H9 (cell line): ENCODE measurements around the gene MGME1. TPM values are rescaled to one million over a fixed set of nuclear protein-coding genes. Genes with fewer than 3 reads are reported as not detected.

ENCODE experiments used
- DNase-seq: peaks from one replicate; pipeline ENCODE4 v3.0.0-alpha.2; 2017
- H2AFZ ChIP-seq: one replicate; pipeline ENCODE4 v1.6.1; 2013; ENCODE audit warnings: mild to moderate bottlenecking, low read length, control low read depth, moderate library complexity
- H2AK5ac ChIP-seq: 2 replicates; pipeline ENCODE4 v1.6.1; 2013; ENCODE audit warnings: low read length, control low read depth, mixed read lengths; ENCODE audit not compliant: insufficient read length
- H2BK120ac ChIP-seq: one replicate; pipeline ENCODE4 v1.6.1; 2013; ENCODE audit warnings: low read depth, mild to moderate bottlenecking, low read length, control low read depth, inconsistent platforms; ENCODE audit not compliant: poor library complexity, severe bottlenecking
- H2BK12ac ChIP-seq: 2 replicates; pipeline ENCODE4 v1.6.1; 2013; ENCODE audit warnings: low read length, control low read depth, mixed read lengths, low read depth; ENCODE audit not compliant: insufficient read length
- H2BK15ac ChIP-seq: 2 replicates; pipeline ENCODE4 v1.6.1; 2013; ENCODE audit warnings: low read depth, low read length, control low read depth
- H2BK20ac ChIP-seq: one replicate; pipeline ENCODE4 v1.6.1; 2013; ENCODE audit warnings: low read depth, mild to moderate bottlenecking, low read length, control low read depth, inconsistent platforms; ENCODE audit not compliant: poor library complexity, severe bottlenecking
- H2BK5ac ChIP-seq: 2 replicates; pipeline ENCODE4 v1.6.1; 2013; ENCODE audit warnings: low read length, control low read depth, mixed read lengths; ENCODE audit not compliant: insufficient read length
- H3K14ac ChIP-seq: 2 replicates; pipeline ENCODE4 v1.6.1; 2013; ENCODE audit warnings: low read length, control low read depth; ENCODE audit not compliant: insufficient read depth
- H3K18ac ChIP-seq: 2 replicates; pipeline ENCODE4 v1.6.1; 2013; ENCODE audit warnings: low read depth, mild to moderate bottlenecking, mixed read lengths, low read length, control low read depth; ENCODE audit not compliant: insufficient read length
- H3K23ac ChIP-seq: 2 replicates; pipeline ENCODE4 v1.6.1; 2013; ENCODE audit warnings: low read length, control low read depth, mixed read lengths, low read depth; ENCODE audit not compliant: insufficient read length
- H3K23me2 ChIP-seq: 2 replicates; pipeline ENCODE4 v1.6.1; 2013; ENCODE audit warnings: low read depth, mild to moderate bottlenecking, mixed read lengths, low read length, control low read depth; ENCODE audit not compliant: insufficient read length, poor library complexity, severe bottlenecking
- H3K27ac ChIP-seq: 2 replicates; pipeline ENCODE4 v1.5.1; 2013; ENCODE audit warnings: low read length, control low read depth, mixed read lengths, low read depth; ENCODE audit not compliant: insufficient read length
- H3K27me3 ChIP-seq: 2 replicates; pipeline ENCODE4 v1.6.1; 2013; ENCODE audit warnings: low read length, control low read depth, inconsistent platforms; ENCODE audit not compliant: insufficient read depth
- H3K4ac ChIP-seq: 2 replicates; pipeline ENCODE4 v1.6.1; 2013; ENCODE audit warnings: low read depth, mild to moderate bottlenecking, control low read depth, inconsistent platforms, low read length, moderate library complexity
- H3K4me1 ChIP-seq: 2 replicates; pipeline ENCODE4 v1.6.1; 2013; ENCODE audit warnings: low read length, control low read depth, inconsistent platforms; ENCODE audit not compliant: insufficient read depth
- H3K4me2 ChIP-seq: 2 replicates; pipeline ENCODE4 v1.6.1; 2013; ENCODE audit warnings: low read length, control low read depth, mixed read lengths; ENCODE audit not compliant: insufficient read length, insufficient read depth
- H3K56ac ChIP-seq: 2 replicates; pipeline ENCODE4 v1.6.1; 2013; ENCODE audit warnings: low read depth, mild to moderate bottlenecking, mixed read lengths, low read length, control low read depth; ENCODE audit not compliant: insufficient read length
- H3K79me1 ChIP-seq: 2 replicates; pipeline ENCODE4 v1.6.1; 2013; ENCODE audit warnings: low read depth, mild to moderate bottlenecking, moderate library complexity, low read length, control low read depth, inconsistent platforms; ENCODE audit not compliant: insufficient read depth, poor library complexity, severe bottlenecking
- H3K79me2 ChIP-seq: 2 replicates; pipeline ENCODE4 v1.6.1; 2013; ENCODE audit warnings: low read length, control low read depth, inconsistent platforms; ENCODE audit not compliant: insufficient read depth
- H3K9ac ChIP-seq: 2 replicates; pipeline ENCODE4 v1.6.1; 2013; ENCODE audit warnings: low read length, control low read depth, mixed read lengths; ENCODE audit not compliant: insufficient read length; ENCODE audit errors: extremely low read depth
- H3K9me3 ChIP-seq: one replicate; pipeline ENCODE4 v1.6.1; 2013; ENCODE audit warnings: low read depth, low read length, inconsistent platforms; ENCODE audit not compliant: control insufficient read depth
- H3T11ph ChIP-seq: one replicate; pipeline ENCODE4 v1.6.1; 2013; ENCODE audit warnings: mild to moderate bottlenecking, low read length, control low read depth, inconsistent platforms
- H4K20me1 ChIP-seq: one replicate; pipeline ENCODE4 v1.6.1; 2013; ENCODE audit not compliant: control insufficient read depth, insufficient read length, insufficient read depth
- H4K5ac ChIP-seq: 2 replicates; pipeline ENCODE4 v1.6.1; 2013; ENCODE audit warnings: low read depth, mild to moderate bottlenecking, mixed read lengths, low read length, control low read depth; ENCODE audit not compliant: insufficient read length
- H4K8ac ChIP-seq: replicated peaks from 2 replicates; pipeline ENCODE4 v1.6.1; 2013; ENCODE audit warnings: low read length, control low read depth, mixed read lengths, low read depth; ENCODE audit not compliant: insufficient read length
- H4K91ac ChIP-seq: 2 replicates; pipeline ENCODE4 v1.6.1; 2013; ENCODE audit warnings: low read depth, mild to moderate bottlenecking, moderate library complexity, mixed read lengths, low read length, control low read depth; ENCODE audit not compliant: insufficient read length
- H3K27ac Mint-ChIP-seq, 3 experiments: 2 replicates in 2 of 3; 3 replicates in 1 of 3; pipeline ENCODE4 v1.8.0; 2020 to 2021; ENCODE audit warnings: mixed read lengths in 3 of 3, mild to moderate bottlenecking in 1 of 3, moderate library complexity in 1 of 3
- H3K27me3 Mint-ChIP-seq: 2 replicates; pipeline ENCODE4 v1.8.0; 2021; ENCODE audit warnings: low read depth, mild to moderate bottlenecking, moderate library complexity, mixed read lengths
- H3K36me3 Mint-ChIP-seq, 3 experiments: 2 replicates in 2 of 3; 3 replicates in 1 of 3; pipeline ENCODE4 v1.8.0; 2020 to 2021; ENCODE audit warnings: low read depth in 3 of 3, mixed read lengths in 3 of 3; ENCODE audit not compliant: insufficient read depth in 1 of 3
- H3K4me1 Mint-ChIP-seq, 2 experiments: 2 replicates each; pipeline ENCODE4 v1.8.0; 2020; ENCODE audit warnings: mixed read lengths in 2 of 2
- H3K4me3 Mint-ChIP-seq, 2 experiments: 2 replicates in 1 of 2; 3 replicates in 1 of 2; pipeline ENCODE4 v1.8.0; 2020 to 2021; ENCODE audit warnings: mild to moderate bottlenecking in 2 of 2, mixed read lengths in 2 of 2, moderate library complexity in 1 of 2
- H3K9me3 Mint-ChIP-seq, 2 experiments: 2 replicates in 1 of 2; 3 replicates in 1 of 2; pipeline ENCODE4 v1.8.0; 2020; ENCODE audit warnings: mild to moderate bottlenecking in 2 of 2, mixed read lengths in 2 of 2, moderate library complexity in 1 of 2
- CTCF ChIP-seq: fragments of 200-600 bp; sonication (generic); conservative IDR thresholded peaks from 3 replicates; pipeline ENCODE4 v1.8.0; 2021; ENCODE audit warnings: antibody characterized with exemption, mild to moderate bottlenecking
- WGBS: extraction: QIAGEN DNeasy Blood & Tissue Kit; methylation state at CpG from one replicate; pipeline ENCODE4 v1.1.7; 2013; ENCODE audit warnings: missing lambda C conversion rate, low lambda C conversion rate, mixed read lengths; ENCODE audit not compliant: insufficient read length; ENCODE audit errors: extremely low coverage; 5-methylcytosine and 5-hydroxymethylcytosine counted together
- total RNA-seq: library from RNA; stranded (reverse); gene quantifications from 2 replicates; pipeline ENCODE4 v1.2.1, GENCODE V29; 2021

Gene MGME1
- total RNA-seq, 1 experiment from 2014 or later = 48.9 TPM

DNA sequence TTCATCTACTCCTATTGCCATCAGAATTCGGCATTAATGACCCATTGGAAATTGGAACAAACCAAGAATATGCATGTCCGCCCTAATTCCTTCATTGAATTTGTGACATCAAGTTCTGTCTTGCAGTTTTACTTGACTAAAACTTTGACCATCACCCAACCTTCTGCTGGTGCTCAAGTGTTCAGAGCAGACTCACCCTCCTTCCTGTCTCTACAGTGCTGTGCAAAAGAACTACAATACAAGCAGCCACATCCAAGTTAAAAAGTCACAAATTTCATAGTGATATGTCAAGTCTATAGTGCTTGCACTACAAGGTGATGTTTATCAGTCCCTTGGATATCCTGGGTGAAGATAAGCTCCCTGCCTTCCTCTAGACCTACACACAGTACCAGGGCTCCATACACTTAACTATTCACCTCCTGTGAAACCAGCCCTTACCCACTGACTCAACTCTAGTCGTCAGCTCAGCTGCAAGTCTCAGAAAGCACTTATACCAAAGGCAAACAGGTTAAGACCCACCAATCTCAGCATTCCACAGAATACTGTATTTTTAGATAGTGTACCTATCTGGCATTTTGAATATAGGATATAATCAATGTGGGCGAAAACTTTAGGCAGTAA is 23.9 kb upstream of the MGME1 start:
- no peak overlapping the region for H3K9ac ChIP-seq
- no CpG with 5 or more reads among the region's 4 CpGs for WGBS
- H3K9me3 ChIP-seq = no peaks in the 10 kb centered on the region
- Mint-ChIP-seq H3K27me3 (no peaks in the 10 kb centered on the region), H3K4me3 (no peak overlapping the region; a peak in 1 of 5 replicates), H3K4me1 (peaks cover 22 to 33% of the 10 kb centered on the region in 2 experiments), H3K27ac (peak overlapping the region in 1 of 3 experiments; percentile 52; a peak in 3 of 7 replicates), H3K36me3 (peaks cover 70 to 95% (median 86%) of the 10 kb centered on the region in 3 experiments; a peak in 6 of 7 replicates), H3K9me3 (no peaks in the 10 kb centered on the region)
- no peaks in the 10 kb centered on the region for H3K27me3 ChIP-seq
- H2BK5ac ChIP-seq = no peak overlapping the region
- TF ChIP-seq CTCF = no peak
- H3K4me2 ChIP-seq = no peak overlapping the region
- no peak overlapping the region for H2AK5ac ChIP-seq
- DNase-seq = no peak
- H2BK120ac ChIP-seq = no peak overlapping the region
- no peak overlapping the region for H4K5ac ChIP-seq
- no peak overlapping the region for H3K56ac ChIP-seq
- H3K4ac ChIP-seq = no peak overlapping the region
- H2BK20ac ChIP-seq = no peak overlapping the region
- H3K27ac ChIP-seq = no peak overlapping the region
- no peaks in the 10 kb centered on the region for H4K20me1 ChIP-seq
- H3K79me2 ChIP-seq = no peaks in the 10 kb centered on the region
- H3K23me2 ChIP-seq = no peaks in the 10 kb centered on the region
- no peak overlapping the region for H2AFZ ChIP-seq
- H3K79me1 ChIP-seq = peaks cover 4% of the 10 kb centered on the region
- no peak overlapping the region for H3K23ac ChIP-seq
- H2BK15ac ChIP-seq = no peak overlapping the region
- H3K14ac ChIP-seq = no peak overlapping the region
- H4K91ac ChIP-seq = no peak overlapping the region
- H3T11ph ChIP-seq = no peak overlapping the region
- no peak overlapping the region for H4K8ac ChIP-seq
- no peak overlapping the region for H3K18ac ChIP-seq
- H3K4me1 ChIP-seq = peaks cover 1% of the 10 kb centered on the region; the same call in 1 of the 2 replicates
- no peak overlapping the region for H2BK12ac ChIP-seq
